GM10266 (cell line): Measurements from ENCODE around the gene DRAM2.

Experiments
- DNase-seq: peaks from one replicate; pipeline ENCODE4 v3.0.0; 2012; ENCODE audit errors: extremely low spot score
- TF ChIP-seq, protein P1 (sequence below): IDR thresholded peaks from 2 replicates; pipeline ENCODE4 v1.5.1; 2012; ENCODE audit warnings: mild to moderate bottlenecking, low read depth; ENCODE audit not compliant: control insufficient read depth, insufficient read depth; ENCODE audit errors: missing control alignments

DRAM2 gene

DNA sequence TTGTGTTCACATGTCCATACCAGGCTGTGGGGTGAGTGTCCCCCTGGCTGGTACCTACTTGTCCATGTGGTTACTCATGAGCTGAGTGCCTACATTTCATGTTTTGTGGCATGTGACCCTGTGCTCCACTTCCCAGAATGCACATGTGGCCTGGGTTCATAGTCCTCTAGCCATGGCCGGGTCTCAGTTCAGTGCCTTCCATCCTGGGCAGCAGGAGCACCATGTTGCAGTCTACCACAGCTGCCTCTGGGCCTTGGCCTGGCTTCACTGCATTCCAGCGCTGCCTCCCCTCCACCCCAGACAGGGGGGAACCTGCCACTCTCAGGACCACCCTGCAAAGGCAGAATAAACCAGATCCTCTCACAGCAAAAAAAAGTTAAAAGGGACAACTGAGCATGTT lies 5.6 kb upstream of the DRAM2 start:
- TF ChIP-seq, protein P1, sequence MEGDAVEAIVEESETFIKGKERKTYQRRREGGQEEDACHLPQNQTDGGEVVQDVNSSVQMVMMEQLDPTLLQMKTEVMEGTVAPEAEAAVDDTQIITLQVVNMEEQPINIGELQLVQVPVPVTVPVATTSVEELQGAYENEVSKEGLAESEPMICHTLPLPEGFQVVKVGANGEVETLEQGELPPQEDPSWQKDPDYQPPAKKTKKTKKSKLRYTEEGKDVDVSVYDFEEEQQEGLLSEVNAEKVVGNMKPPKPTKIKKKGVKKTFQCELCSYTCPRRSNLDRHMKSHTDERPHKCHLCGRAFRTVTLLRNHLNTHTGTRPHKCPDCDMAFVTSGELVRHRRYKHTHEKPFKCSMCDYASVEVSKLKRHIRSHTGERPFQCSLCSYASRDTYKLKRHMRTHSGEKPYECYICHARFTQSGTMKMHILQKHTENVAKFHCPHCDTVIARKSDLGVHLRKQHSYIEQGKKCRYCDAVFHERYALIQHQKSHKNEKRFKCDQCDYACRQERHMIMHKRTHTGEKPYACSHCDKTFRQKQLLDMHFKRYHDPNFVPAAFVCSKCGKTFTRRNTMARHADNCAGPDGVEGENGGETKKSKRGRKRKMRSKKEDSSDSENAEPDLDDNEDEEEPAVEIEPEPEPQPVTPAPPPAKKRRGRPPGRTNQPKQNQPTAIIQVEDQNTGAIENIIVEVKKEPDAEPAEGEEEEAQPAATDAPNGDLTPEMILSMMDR, result no peak
- no peak for DNase-seq

DNA sequence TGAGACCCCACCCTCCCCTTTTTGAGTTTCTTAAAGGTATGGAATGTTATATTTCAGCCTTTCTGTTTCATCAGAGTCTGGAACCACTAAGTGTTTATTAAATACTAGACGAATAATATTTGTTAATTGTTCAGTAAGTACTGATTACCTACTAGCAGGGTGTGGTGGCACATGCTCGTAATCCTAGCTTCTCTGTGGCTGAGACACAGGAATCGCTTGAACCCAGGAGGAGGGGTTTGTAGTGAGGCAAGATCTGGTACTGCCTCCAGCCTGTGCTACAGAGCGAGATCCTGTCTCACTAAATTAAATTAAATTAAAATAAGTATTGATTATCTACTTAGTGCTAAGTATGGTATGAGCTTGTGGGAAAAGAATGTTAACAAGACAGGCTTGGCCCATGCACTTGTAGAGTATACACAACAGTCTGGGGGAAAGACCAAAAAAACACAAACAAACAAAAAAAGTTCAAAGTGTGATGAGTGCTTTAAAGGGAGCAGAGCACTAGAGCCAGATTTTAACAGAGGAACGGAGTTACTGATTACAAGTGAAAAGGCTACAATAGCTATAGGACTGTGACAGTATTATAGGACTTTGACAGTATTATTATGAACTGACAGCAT lies 2.6 kb upstream of the DRAM2 start:
- TF ChIP-seq, protein P1, result no peak
- DNase-seq, result no peak

DNA sequence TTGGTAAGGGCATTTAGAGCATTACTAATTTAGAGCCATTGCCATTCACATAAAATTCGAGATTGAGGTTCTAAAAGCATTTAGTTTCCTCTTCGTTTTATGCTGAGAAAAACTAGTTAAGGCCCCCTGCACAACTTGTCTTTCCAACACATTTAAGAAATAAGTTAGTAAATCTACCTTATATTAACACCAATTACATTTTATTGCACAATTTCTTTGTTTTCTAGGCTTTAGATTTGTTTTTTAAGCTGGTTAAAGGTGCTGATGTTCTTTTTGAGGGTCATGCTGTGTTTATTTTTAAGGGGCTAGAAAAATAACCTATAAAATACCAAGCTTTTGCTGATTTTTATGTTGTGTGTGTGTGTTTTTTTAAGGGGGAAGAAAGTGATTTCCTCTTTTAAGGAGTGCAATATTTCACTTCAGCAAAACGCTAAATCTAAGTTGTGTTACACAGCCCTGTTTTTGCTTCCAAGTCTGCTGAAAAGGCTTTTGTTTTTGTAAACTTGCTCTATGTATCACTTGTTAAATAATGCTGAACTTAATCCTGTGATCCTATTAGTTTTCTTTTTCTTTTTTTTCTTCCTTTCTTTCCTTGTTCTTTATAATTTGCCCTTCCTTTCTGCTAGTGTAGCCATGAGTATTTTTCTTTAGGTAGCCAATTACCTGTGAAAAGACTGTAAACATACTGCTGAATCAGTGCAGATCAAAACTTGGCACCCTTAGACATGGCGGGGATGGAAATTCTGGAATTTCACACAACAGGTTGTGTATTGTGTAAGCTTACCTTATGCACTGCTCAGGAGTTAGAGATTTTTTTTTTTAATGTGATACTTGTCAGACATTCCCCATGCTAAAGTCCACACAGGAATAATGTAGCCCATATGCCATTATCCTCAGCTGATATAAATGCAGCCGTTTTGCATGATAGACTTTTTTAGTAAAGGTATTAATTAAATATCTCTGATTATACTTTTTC lies 1.6 kb upstream of the DRAM2 start:
- DNase-seq, result no peak
- TF ChIP-seq, protein P1, result no peak

DNA sequence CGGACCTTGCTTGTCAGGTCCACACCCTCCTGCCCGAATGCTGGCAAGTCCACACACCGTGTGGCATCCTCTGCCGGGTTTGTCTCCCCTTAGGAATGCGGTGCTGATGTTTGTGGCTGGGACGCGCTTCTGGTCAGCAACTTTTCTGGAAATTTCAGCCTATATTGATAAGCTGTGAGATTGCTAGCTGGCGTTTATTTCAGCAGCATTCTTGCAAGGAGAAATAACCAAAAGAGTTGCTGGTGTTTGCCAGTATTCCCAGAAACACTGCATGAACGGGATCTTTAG lies 731 bp upstream of the DRAM2 start:
- no peak for DNase-seq
- TF ChIP-seq, protein P1, result no peak

DNA sequence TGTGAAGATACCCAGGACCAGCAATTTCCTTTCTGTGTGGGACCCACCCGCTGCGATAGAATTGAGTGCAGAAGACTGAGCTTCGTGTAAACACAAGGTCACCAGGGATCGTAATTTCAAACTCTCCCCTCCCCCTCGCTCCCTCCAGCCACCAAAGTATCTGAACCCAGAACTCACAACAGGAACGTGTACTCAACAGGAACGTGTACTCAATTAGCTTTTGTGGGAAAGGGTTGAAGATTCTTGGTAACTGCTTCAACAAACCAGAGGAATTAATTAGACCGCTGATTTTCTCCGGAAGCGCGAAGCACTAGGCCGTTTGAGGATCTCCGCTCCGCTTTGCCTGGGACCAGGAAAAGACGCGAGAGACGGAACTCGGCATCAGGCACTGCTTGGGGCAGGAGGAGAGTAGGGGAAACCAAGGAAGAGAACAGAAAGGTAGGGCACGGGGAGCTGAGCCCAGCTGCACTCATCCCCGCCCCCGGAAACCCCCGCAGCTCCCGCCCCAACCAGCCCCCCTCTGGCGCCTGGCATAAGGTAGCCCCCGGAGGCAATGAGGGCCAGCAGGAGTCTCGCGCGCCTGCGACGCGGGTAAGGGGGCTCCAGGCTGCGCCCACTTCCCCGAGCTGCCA lies 453 bp downstream of the DRAM2 start:
- TF ChIP-seq, protein P1, result no peak
- DNase-seq, result peak; percentile 27

DNA sequence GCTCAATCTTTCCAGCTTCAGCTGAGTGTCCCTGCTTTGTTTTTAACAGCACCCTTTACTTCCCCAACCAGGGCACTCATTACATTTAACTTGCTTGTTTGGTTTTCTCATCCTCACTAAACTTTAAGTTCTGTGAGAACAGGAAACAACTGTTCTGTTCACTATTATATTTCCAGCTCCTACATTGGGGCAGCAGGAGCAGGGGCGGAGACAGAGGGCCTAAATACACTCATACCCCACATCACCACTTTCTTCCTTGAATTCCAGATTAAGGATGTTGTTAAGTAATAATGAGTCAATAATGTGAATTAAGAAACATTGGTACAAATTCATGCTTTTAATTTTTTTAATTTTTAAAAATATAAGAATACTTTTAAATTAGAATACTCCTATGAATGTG lies 6.0 kb downstream of the DRAM2 start:
- no peak for DNase-seq
- TF ChIP-seq, protein P1, result no peak

DNA sequence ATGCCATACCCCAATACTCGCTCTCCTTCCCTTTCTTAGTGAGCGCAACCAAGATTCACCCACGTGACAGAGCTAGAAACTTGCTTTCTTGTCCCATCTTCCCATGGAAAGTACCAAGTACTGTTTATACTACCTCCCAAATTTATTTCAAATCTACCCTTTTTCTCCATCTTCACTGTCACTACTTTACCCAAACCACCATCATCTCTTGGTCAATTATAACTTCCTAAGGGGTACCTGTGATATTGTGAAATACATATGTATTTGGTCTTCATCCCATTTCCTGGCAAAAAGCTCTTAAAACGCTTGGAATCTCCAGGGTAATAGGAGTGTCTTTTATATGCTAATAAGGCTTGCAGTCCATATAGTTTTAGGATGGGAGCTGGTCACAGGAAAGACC lies 8.2 kb downstream of the DRAM2 start:
- TF ChIP-seq, protein P1, result no peak

More for the DNA sequence above, 8.2 kb downstream of the DRAM2 start:
- no peak for DNase-seq
